Activated CD4-positive, alpha-beta T cell treated with anti-CD3 and anti-CD28 coated beads, Interleukin-2, amount 10 ng/mL, durations not matched to agents 24 days and 14 days (primary cell): ENCODE results near the gene SOWAHB. TPM values are rescaled to one million over a fixed set of nuclear protein-coding genes. Genes with fewer than 3 reads are reported as not detected.
A peak's percentile ranks its signal among the peaks of the same experiment; 100 is the strongest.

Experiments used
- DNase-seq: peaks from one replicate; pipeline ENCODE4 v3.0.0; 2022
- H3K27ac Mint-ChIP-seq: one replicate; pipeline ENCODE4 v1.8.0; 2022; ENCODE audit warnings: mild to moderate bottlenecking, mixed read lengths
- H3K27me3 Mint-ChIP-seq: one replicate; pipeline ENCODE4 v1.8.0; 2022; ENCODE audit warnings: mixed read lengths
- H3K36me3 Mint-ChIP-seq: one replicate; pipeline ENCODE4 v1.8.0; 2022; ENCODE audit warnings: low read depth, mild to moderate bottlenecking, mixed read lengths
- H3K4me1 Mint-ChIP-seq: one replicate; pipeline ENCODE4 v1.8.0; 2021; ENCODE audit warnings: mixed read lengths
- H3K4me3 Mint-ChIP-seq: one replicate; pipeline ENCODE4 v1.8.0; 2022; ENCODE audit warnings: mild to moderate bottlenecking, moderate library complexity, mixed read lengths
- H3K9me3 Mint-ChIP-seq: one replicate; pipeline ENCODE4 v1.8.0; 2021; ENCODE audit warnings: mixed read lengths
- intact Hi-C: fragments of 100-400 bp; cut with micrococcal nuclease; formaldehyde crosslinking; loops from one replicate; pipeline ENCODE4 v1.15.1; 2023
- total RNA-seq: library from RNA; stranded (reverse); gene quantifications from 2 replicates; pipeline ENCODE4 v1.2.3, GENCODE V29; 2022

Gene SOWAHB, protein sequence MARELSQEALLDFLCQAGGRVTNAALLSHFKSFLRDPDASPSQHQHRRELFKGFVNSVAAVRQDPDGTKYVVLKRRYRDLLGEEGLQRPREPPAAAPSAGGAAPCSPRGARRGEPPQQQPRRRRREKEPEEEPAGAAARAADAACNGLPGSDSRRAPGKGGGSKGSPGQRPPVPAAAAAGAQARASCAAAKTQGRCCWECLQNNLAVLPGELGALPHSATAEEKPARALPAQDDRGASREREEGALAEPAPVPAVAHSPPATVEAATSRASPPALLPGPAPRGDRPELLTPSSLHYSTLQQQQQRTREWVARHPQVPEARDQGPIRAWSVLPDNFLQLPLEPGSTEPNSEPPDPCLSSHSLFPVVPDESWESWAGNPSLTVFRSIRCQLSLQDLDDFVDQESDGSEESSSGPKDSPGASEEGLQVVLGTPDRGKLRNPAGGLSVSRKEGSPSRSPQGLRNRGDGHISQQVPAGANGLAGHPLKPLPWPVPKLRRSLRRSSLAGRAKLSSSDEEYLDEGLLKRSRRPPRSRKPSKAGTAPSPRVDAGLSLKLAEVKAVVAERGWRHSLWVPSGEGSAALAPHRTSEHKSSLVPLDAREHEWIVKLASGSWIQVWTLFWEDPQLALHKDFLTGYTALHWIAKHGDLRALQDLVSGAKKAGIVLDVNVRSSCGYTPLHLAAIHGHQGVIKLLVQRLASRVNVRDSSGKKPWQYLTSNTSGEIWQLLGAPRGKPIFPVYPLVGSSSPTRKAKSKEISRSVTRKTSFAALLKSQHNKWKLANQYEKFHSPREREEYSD
- not detected in 2 replicates for total RNA-seq

DNA sequence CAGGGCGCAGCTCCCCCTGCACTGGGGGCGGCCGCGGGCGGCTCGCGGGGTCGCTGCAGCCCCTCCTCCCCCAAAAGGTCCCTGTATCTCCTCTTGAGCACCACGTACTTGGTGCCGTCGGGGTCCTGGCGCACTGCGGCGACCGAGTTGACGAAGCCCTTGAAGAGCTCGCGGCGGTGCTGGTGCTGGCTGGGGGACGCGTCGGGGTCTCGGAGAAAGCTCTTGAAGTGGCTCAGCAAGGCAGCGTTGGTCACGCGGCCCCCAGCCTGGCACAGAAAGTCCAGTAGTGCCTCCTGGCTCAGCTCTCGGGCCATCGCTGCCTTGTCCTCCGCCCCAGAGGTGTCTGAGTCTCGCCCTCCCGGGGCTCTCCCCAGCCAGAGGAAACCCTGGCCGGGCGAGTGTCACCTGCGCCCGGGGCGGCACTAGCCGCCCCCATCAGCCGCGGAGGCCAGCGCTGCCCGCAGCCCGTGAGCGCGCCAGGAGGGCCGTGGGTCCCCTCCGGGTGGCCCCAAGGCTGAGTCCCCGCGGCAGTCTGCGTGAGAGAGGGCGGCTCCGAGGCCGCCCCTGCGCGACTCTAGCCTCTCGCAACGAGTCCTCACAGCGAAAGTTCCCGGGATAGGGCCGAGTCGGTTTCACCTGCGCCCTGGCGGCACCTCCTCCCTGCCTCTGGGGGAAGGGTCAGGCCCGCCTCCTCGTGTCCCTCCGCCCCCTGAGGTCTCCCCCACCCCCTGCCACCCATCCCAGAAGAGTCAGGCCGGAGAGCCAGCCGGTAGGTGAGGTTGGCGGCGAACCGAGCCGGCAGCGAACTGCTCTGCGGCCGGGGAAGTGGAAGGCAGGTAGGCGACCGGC is at the start of gene SOWAHB:
TSS of gene SOWAHB (minus strand) at position 609 of the 849 bp plus-strand sequence. CDS start at position 314, 295 bp downstream.
- Mint-ChIP-seq H3K27ac (no peak within 1 kb of the TSS), H3K9me3 (no peaks in the 10 kb centered on the region), H3K4me3 (peak within 1 kb of the TSS; percentile 29), H3K36me3 (no peaks in the 10 kb centered on the region), H3K27me3 (peaks cover 48% of the 10 kb centered on the region), H3K4me1 (peaks cover 10% of the 10 kb centered on the region)
- DNase-seq, result peak; percentile 68
- intact Hi-C loops, result loop anchor here (5.0 kb wide), 1 partner anchor 55 kb away; no protein-coding TSS in a partner anchor

DNA sequence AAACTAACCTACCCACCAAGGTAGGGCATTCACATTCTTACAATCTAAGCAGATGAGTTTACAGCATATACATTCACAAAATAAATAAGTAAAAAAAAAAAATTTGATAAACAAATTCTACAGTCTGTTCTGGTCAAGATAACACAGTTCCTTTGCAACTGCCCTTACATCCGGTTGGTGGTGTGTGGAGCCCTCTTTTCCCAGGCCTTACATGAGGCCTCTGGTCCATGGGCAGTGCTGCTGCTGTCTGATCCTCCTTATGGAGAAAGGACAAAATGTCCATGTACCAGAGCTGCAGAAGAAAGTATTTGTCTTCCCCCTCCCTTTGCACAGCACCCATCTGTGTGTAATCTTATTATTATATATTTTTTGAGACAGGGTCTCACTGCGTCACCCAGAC is 49.4 kb upstream of the SOWAHB start:
- Mint-ChIP-seq H3K27ac (no peak overlapping the region), H3K4me1 (peaks cover 17% of the 10 kb centered on the region), H3K9me3 (no peaks in the 10 kb centered on the region), H3K36me3 (no peaks in the 10 kb centered on the region), H3K4me3 (no peak overlapping the region), H3K27me3 (peaks cover 65% of the 10 kb centered on the region)
- intact Hi-C loops, result loop anchor here (10.0 kb wide), 1 partner anchor 257 kb away; no protein-coding TSS in a partner anchor
- DNase-seq, result no peak

DNA sequence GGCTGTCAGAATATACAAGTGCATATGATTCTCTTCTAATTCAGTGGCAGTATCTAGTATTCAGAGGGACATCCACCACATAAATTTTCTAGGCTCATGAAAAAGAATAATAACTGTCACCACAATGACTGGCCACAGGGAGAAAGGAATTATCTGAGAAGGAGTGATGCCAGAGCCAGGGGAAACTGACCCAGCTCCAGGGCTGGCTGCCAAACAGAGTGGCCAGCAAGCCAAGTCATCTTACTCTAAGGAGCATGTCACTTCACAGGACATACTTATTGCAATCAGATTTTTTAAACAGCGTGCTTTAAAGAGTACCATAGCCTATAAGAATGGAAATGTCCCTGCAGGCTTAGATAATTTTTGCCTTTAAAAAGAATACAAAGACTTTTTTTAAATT is 45.8 kb upstream of the SOWAHB start:
- H3K4me3 Mint-ChIP-seq, result no peak overlapping the region
- no peak overlapping the region for H3K27ac Mint-ChIP-seq
- no peak for DNase-seq
- H3K36me3 Mint-ChIP-seq, result no peaks in the 10 kb centered on the region
- intact Hi-C loops, result loop anchor here (10.0 kb wide), 1 partner anchor 261 kb away; no protein-coding TSS in a partner anchor
- H3K9me3 Mint-ChIP-seq, result peaks cover 11% of the 10 kb centered on the region
- H3K4me1 Mint-ChIP-seq, result peaks cover 4% of the 10 kb centered on the region
- peaks cover 63% of the 10 kb centered on the region for H3K27me3 Mint-ChIP-seq

DNA sequence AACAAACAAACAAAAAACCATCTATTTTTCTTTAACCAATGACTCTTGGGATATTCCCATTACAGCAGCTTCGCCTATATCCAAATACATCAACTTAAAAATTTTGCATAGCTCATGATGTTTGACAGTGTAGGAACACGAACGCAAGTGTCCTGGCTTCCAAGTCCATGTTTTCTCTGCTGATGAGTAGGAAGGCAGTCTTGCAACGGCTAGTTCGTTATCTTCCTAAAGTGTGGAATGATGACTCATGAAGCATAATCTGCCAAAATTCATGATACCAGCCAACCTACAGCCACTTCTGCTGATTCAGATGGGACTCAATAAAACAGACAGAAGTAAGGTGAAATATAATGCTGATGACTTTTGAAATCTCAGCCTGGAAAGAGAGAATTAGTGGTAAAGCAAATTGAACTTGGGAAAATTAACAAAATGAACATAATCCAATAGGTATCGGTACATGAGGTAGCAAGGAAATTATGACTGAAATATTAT is 45.2 kb upstream of the SOWAHB start:
- H3K9me3 Mint-ChIP-seq, result peaks cover 11% of the 10 kb centered on the region
- H3K36me3 Mint-ChIP-seq, result no peaks in the 10 kb centered on the region
- H3K4me3 Mint-ChIP-seq, result no peak overlapping the region
- no peak for DNase-seq
- H3K27me3 Mint-ChIP-seq, result peaks cover 63% of the 10 kb centered on the region
- no peak overlapping the region for H3K27ac Mint-ChIP-seq
- intact Hi-C loops, result loop anchor here (10.0 kb wide), 1 partner anchor 262 kb away; no protein-coding TSS in a partner anchor
- no peaks in the 10 kb centered on the region for H3K4me1 Mint-ChIP-seq

DNA sequence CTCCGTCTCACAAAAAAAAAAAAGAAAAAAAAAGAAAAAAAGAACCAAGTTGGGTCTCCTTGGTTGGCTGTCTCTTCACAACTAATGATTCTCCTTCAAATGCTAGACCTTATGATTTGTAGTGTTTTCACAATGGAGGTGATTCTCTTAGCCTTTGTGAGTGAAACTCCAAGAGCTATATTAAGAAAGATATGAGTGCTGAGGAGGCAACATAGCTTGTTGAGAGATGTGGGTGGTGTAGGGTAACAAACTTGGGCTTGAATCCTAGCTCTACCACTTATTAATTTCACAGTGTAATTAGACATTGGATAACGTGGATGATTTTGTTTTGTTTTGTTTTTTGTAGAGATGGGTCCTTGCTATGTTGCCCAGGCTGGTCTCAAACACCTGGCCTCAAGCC is 41.2 kb upstream of the SOWAHB start:
- DNase-seq, result no peak
- H3K9me3 Mint-ChIP-seq, result peaks cover 11% of the 10 kb centered on the region
- H3K27ac Mint-ChIP-seq, result no peak overlapping the region
- no peaks in the 10 kb centered on the region for H3K4me1 Mint-ChIP-seq
- peaks cover 49% of the 10 kb centered on the region for H3K27me3 Mint-ChIP-seq
- H3K36me3 Mint-ChIP-seq, result no peaks in the 10 kb centered on the region
- intact Hi-C loops, result no loop called here
- H3K4me3 Mint-ChIP-seq, result no peak overlapping the region

DNA sequence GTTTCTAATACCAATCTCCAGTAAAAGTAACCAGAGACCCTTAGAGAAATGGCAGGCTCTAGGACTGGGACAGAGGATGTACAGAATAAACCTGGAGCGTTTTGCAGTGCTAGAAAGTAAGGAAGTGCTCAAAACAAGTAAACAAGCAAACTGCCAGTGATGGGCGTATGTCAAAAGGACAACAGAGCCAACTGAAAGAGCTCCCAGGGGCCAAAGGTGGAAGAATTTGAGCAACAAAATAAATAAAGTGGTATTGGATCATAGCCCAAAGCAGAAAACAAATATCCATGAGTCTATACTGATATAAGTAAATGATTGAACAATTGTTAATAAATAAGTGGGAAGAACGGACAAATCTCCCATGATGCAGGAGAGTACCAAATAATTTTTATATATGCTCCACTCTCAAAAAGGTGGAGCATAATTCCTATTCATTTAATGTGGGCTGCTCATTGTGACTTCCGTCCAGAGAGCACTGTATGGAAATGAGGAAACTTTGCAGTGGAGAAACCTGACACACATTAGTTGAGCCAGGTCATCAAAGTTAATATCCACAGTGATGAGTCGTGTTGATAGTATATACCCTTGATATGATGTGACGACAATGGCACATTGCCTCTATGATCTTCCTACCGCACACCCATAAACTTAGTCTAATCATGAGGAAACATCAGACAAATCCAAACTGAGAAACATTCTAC is 33.8 kb upstream of the SOWAHB start:
- H3K27ac Mint-ChIP-seq, result no peak overlapping the region
- no peaks in the 10 kb centered on the region for H3K4me1 Mint-ChIP-seq
- intact Hi-C loops, result no loop called here
- peaks cover 12% of the 10 kb centered on the region for H3K27me3 Mint-ChIP-seq
- peak; percentile 37 for DNase-seq
- no peaks in the 10 kb centered on the region for H3K36me3 Mint-ChIP-seq
- no peak overlapping the region for H3K4me3 Mint-ChIP-seq
- no peaks in the 10 kb centered on the region for H3K9me3 Mint-ChIP-seq

DNA sequence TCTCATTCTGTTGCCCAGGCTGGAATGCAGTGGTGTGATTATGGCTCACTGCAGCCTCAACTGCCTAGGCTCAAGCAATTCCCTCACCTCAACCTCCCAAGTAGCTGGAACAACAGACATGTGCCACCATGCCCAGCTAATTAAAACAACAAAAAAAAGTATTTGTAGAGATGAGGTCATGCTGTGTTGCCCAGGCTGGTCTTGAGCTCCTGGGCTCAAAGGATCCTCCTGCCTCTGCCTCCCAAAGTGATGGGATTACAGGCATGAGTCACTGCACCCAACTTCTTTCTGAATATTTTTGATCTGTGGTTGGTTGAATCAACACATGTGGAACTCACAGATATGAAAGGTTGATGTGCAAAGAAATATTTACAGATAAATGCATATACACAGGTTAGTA is 33.1 kb upstream of the SOWAHB start:
- H3K36me3 Mint-ChIP-seq, result no peaks in the 10 kb centered on the region
- intact Hi-C loops, result no loop called here
- peaks cover 16% of the 10 kb centered on the region for H3K27me3 Mint-ChIP-seq
- no peak for DNase-seq
- no peaks in the 10 kb centered on the region for H3K9me3 Mint-ChIP-seq
- no peak overlapping the region for H3K27ac Mint-ChIP-seq
- H3K4me3 Mint-ChIP-seq, result no peak overlapping the region
- H3K4me1 Mint-ChIP-seq, result no peaks in the 10 kb centered on the region

DNA sequence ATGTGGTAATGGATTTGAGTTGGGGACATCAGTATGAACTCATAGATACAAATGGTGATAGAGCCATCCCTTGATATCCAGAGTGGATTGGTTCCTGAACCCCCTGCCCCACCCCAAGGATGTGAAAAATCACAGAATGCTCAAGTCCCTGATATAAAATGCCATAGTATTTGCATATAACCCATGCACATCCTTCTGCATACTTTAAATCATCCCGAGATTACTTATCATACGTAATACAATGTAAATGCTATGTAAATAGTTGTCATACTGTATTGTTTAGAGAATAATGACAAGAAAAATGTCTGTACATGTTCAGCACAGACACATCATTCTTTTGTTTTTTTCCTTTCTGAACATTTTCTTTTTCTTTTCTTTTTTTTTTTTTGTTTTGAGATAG is 32.7 kb upstream of the SOWAHB start:
- intact Hi-C loops, result no loop called here
- Mint-ChIP-seq H3K27ac (no peak overlapping the region), H3K4me1 (no peaks in the 10 kb centered on the region), H3K27me3 (peaks cover 16% of the 10 kb centered on the region), H3K36me3 (no peaks in the 10 kb centered on the region), H3K4me3 (no peak overlapping the region), H3K9me3 (no peaks in the 10 kb centered on the region)
- peak; percentile 23 for DNase-seq

DNA sequence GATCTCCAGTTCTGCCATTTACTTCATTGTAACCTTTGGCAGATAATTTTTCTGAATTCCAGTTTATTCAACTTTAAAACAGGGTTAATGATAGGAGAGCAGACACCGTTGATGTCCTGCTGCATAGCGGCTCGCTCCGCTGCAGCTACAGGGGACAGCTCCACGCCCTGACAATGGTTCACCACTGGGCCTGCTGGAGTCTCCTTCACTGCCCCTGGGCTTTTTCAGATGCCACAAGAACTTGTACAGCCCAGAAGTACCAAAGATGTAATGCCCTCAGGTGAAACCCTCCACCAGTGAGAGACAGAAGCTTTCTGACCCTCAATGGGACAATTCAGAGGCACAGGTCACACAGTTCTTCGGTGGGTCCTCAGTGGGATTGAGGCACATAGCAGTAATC is 28.9 kb upstream of the SOWAHB start:
- H3K36me3 Mint-ChIP-seq, result no peaks in the 10 kb centered on the region
- H3K27me3 Mint-ChIP-seq, result peaks cover 21% of the 10 kb centered on the region
- no peak for DNase-seq
- no peak overlapping the region for H3K27ac Mint-ChIP-seq
- H3K9me3 Mint-ChIP-seq, result no peaks in the 10 kb centered on the region
- no peak overlapping the region for H3K4me3 Mint-ChIP-seq
- H3K4me1 Mint-ChIP-seq, result no peaks in the 10 kb centered on the region
- intact Hi-C loops, result no loop called here

DNA sequence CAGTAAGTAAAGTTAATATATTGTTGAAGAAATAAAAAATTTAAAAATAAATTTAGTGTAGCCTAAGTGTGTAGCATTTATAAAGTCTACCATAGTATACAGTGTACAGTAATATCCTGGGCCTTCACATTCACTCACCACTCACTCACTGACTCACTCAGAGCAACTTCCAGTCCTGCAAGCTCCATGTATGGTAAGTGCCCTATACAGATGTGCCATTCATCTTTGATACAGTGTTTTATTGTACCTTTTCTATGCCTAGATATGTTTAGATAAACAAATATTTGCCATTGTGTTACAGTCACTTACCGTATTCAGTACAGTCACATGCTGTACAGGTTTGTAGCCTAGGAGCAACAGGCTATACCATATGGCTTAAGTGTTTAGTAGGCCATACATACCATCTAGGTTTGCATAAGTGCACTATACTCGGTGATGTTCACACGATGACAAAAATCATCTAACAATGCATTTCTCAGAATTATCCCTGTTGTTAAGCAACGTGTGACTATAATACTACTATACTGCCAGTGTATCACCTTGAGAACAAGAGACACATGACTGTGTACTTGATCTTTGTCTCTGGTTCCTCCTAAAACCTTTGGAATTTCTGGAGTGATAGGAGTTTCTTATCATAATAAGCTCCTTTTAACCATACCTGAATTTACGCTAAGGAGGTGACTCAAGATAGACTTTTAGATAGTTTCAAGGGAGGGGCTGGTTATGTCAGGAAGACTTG is 25.8 kb upstream of the SOWAHB start:
- H3K27me3 Mint-ChIP-seq, result peaks cover 21% of the 10 kb centered on the region
- peaks cover 3% of the 10 kb centered on the region for H3K9me3 Mint-ChIP-seq
- no peaks in the 10 kb centered on the region for H3K4me1 Mint-ChIP-seq
- no peak overlapping the region for H3K4me3 Mint-ChIP-seq
- intact Hi-C loops, result no loop called here
- no peak for DNase-seq
- no peaks in the 10 kb centered on the region for H3K36me3 Mint-ChIP-seq
- no peak overlapping the region for H3K27ac Mint-ChIP-seq

DNA sequence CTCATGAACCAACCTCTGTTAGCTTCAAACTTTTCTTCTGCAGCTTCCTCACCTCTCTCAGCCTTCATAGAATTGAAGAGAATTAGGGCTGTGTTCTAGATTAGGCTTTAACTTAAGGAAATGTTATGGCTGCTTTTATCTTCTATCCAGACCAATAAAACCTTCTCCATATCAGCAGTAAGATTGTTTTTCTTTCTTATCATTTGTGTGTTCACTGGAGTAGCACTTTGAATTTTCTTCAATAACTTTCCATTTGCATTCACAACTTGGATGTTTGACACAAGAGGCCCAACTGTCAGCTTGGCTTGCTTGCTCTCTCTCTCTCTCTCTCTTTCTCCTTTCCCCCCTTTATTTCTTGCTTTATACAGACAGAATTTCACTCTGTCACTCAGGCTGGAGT is 22.8 kb upstream of the SOWAHB start:
- H3K27me3 Mint-ChIP-seq, result peaks cover 13% of the 10 kb centered on the region
- H3K4me3 Mint-ChIP-seq, result no peak overlapping the region
- H3K27ac Mint-ChIP-seq, result no peak overlapping the region
- no peaks in the 10 kb centered on the region for H3K36me3 Mint-ChIP-seq
- H3K9me3 Mint-ChIP-seq, result peaks cover 3% of the 10 kb centered on the region
- no peaks in the 10 kb centered on the region for H3K4me1 Mint-ChIP-seq
- no peak for DNase-seq
- intact Hi-C loops, result no loop called here

DNA sequence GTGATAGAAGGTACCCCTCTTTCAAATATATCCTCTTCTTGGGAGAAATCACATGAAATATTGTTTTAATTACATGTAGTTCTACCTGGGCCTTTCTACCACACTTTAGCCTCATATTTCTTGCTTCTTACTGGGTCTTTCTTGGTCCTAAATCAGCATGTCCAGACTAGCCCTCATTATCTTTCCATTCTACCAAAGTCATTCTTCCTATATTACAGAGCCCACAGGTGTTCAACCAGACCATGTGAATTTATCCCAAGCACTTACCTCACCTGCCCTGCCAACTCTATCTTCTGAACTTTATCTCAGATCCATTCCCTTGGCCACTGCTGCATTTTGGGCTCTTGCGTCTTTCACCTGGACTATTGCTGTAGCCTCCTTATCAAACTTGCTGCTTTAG is 11.8 kb upstream of the SOWAHB start:
- no peaks in the 10 kb centered on the region for H3K4me1 Mint-ChIP-seq
- no peak for DNase-seq
- H3K4me3 Mint-ChIP-seq, result no peak overlapping the region
- H3K36me3 Mint-ChIP-seq, result no peaks in the 10 kb centered on the region
- H3K27ac Mint-ChIP-seq, result no peak overlapping the region
- peaks cover 21% of the 10 kb centered on the region for H3K27me3 Mint-ChIP-seq
- intact Hi-C loops, result no loop called here
- no peaks in the 10 kb centered on the region for H3K9me3 Mint-ChIP-seq
